ENCODE data around the gene RFWD3. TPM values are rescaled to one million over a fixed set of nuclear protein-coding genes. Genes with fewer than 3 reads are reported as not detected.
"Not testable (repeated sequence)": the region's sequence is repeated elsewhere in the genome, so short reads cannot be mapped to it uniquely, and the experiment has no call there.

Gene RFWD3
- total RNA-seq, 1 donor from 2014 or later: 59.2 TPM

DNA sequence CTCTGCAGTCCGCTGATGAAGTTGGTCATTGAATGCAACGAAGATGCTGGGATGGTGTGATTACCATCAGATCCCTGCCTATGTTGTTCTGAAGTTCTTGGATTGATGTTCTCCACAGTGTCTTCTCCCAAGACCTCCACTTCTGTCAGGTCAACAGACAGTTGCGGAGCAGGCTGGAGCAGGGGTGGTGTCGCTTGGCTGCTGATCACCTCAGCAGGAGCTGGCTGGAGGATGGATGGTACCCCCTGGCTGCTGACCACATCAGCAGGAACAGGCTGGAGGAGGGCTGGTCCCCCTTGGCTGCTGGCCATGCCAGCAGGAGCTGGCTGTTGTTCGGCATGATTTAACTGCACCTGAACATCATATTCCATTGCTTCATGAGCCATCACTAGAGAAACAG, 5.6 kb downstream of the RFWD3 start:
- no peak for DNase-seq (ENCODE audit: low spot score)

DNA sequence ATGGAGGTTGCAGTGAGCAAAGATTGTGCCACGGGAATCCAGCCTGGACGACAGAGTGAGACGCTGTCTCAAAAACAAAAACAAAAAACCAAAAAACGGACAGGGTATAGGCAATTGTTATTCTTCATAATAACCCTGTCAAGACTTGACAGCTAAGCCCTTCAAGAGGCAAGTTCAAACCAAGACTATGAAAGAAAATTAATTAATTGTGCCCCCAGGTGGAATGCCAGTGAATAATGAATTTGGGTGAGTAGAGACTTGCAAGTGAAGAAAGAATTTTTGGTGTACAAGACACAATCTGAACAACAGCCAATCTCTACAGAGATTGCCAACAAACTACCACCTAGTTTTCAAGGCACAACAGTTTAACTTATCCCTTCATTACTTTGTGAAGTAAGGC, 6.3 kb downstream of the RFWD3 start:
- DNase-seq (ENCODE audit: low spot score): no peak

DNA sequence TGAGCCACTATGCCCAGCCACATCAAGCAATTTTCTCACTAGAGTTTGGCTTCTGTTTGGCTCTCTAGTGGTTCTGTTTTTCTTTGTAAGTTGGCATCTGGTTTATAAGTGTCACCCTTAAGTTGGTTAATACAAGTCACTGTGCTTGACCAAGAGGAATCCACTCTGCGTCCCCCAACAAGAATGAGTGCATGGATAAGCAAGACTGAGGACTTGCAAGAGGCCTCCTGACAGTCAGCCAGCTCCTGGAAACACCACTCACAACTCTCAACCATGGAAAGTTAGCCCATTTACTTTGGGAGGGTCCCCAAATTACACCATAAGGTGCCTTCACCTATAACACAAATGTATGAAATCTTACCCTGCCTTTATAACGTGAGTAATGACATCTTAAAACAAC, 7.6 kb downstream of the RFWD3 start:
- no peak for DNase-seq (ENCODE audit: low spot score)

DNA sequence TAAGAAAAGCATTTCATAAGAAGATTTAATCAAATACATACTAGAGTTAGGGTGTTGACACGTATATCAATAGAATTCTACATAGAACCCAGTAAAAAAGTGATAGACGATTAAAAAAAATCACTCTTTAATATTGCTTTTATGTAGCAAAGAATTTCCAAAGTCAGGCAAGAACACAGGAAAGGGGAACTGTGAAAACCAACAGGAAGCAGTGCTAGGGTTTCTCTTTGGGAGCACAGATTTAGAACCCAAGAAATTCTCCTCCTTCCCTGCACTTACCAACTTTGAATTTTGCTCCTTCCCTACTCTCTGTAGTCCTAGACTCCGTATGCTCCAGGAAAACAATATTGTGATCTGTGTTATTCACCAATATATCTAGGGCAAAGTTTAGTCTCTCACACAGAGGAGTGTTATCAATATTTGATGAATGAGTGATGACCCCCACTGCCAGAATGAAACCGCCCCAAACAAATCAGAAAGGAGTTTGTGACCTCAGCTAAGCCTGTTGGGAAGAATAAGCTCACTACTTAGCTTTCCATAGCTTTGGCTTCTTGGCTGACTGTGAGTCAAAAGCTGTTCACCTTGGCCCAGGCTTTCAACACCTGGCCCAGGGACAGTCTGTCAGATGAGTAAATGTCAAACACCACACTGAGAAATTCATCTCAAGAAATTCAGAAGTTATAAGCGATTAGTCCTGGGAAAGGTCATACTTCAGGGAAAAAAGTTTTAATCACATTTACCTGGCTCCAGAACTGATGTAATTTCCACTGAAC, 8.6 kb downstream of the RFWD3 start:
- no peak for DNase-seq (ENCODE audit: low spot score)

DNA sequence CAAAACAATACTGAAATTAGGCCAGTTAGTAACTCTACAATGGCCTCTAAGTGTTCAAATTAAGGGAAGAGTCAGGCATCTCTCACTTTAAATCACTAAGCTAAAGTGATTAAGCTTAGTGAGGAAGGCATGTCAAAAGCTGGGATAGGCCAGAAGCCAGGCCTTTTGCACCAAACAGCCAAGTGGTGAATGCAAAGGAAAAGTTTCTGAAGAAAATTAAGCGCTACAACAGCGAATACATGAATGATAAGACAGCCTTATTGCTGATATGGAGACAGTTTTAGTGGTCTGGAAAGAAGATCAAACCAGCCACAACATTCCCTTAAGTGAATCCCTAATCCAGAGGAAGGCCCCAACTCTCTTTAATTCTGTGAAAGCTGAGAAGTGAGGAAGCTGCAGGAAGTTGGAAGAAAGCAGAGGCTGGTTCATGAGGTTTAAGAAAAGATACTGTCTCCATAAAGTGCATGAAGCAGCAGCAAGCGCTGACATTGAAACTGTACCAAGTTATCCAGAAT, 12.1 kb downstream of the RFWD3 start:
- peak; percentile 82 for DNase-seq (ENCODE audit: low spot score)

DNA sequence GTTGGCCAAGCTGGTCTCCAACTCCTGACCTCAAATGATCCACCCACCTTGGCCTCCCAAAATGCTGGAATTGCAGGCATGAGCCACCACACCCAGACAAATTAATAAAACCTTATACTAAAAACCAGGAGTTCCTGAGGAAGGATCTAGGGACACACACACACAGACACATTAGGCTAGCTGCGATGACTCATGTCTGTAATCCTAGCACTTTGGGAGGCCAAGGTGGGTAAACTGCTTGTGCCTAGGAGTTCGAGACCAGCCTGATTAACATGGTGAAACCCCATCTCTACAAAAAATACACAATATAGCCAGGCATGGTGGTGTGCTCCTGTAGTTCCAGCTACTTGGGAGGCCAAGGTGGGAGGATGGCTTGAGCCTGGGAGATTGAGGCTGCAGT, 13.8 kb downstream of the RFWD3 start:
- not testable (repeated sequence) for DNase-seq (ENCODE audit: low spot score)

DNA sequence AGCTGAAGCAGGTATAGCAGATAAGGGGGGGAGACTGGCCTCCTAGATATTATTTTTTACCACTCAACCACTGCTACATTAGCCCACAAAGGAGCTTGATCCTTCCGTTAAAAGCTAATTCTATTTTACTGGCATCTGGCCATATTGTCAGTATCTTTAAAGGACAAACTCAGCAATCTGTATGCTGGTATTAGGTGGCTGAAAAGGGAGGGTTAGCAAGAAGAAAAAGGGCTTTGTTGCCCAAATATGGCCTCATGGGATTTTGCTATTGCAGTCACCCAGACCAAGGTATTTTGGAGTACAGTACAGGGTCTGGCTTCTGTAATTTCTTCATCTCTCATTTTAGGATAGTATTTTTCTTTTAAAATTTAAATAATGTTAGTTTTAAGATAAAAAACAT, 14.4 kb downstream of the RFWD3 start:
- no peak for DNase-seq (ENCODE audit: low spot score)

DNA sequence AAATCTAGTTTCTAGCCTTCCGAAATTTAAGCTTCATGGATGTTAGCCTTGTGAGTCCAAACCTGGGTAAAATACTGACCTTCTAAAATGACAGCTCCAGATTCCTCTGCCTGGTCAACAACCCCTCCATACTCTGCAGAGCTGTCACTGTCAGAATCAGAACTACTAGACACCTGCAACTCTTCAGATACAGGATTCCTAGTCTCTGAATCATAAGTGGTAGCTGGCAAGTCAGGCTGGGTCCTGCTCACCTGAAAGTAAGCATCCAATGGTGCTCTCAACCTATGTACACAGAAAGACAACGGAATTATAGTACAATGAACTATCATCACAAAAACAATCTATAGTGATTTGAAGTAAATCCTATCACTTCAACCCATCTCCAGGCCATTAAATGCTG, 14.8 kb downstream of the RFWD3 start:
- no peak for DNase-seq (ENCODE audit: low spot score)

DNA sequence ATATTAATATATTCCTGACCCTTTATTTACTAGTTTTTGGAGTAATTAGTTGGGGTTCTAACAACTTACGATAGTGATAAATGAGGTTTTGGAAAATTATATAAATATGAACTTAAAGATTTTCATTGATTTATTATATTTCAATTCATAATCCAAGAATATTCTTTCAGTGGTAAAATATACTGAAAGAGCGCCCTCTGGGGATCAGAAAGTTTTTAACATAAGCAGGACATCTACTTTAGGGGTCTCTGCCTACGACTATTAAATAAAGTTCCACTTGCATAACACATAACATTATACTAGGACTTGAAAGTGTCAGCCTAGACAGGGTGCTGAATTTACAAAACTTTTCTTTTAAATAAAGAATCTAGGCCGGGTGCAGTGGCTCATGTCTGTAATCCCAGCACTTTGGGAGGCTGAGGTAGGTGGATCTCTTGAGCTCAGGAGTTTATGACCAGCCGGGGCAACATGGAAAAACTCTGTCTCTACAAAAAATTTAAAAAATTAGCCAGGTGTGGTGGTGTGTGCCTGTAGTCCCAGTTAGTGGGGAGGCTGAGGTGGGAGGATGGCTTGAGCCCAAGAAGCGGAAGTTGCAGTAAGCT, 15.6 kb downstream of the RFWD3 start:
- DNase-seq (ENCODE audit: low spot score): no peak

DNA sequence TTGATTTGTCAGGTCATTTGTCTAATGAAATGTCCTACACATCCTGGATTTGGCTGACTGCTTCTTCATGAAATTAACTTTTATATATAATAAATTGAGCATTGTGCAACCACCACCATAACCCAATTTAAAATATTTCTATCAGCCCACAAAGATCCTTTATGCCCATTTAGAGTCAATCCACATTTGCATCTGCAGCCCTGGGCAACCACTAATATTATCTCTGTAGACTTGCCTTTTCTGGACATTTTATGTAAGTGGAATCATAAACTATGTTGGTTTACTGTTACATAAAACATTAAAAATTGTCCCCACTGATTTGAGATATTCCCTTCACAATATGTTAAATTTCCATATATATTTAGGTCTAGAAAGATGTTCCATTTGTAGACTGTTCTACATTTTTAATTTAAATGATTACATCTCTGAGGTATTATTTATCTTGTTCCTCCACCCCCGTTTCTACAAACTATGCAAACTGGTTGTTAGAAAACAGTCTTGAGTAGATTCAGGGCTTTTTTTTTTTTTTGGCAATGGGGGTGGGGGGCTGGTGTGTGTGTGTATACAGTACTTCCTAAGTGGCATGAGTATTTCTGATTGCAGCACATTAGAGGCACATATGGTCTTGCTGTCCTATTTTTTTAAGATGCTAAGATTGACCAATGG, 16.7 kb downstream of the RFWD3 start:
- DNase-seq (ENCODE audit: low spot score): no peak

DNA sequence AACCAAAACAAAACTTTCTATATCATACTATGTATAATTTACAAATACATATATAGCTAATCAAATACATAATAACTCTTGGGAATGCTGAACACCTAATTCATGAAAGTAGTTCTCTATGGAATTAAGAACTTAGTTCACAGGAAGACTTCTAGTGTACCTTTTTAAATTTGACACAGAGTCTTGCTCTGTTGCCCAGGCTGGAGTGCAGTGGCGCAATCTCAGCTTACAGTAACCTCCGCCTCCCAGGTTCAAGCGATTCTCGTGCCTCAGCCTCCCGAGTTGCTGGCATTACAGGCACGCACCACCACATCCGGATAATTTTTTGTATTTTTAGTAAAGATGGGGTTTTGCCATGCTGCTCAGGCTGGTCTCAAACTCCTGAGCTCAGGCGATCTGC, 24.7 kb downstream of the RFWD3 start:
- DNase-seq (ENCODE audit: low spot score): no peak

DNA sequence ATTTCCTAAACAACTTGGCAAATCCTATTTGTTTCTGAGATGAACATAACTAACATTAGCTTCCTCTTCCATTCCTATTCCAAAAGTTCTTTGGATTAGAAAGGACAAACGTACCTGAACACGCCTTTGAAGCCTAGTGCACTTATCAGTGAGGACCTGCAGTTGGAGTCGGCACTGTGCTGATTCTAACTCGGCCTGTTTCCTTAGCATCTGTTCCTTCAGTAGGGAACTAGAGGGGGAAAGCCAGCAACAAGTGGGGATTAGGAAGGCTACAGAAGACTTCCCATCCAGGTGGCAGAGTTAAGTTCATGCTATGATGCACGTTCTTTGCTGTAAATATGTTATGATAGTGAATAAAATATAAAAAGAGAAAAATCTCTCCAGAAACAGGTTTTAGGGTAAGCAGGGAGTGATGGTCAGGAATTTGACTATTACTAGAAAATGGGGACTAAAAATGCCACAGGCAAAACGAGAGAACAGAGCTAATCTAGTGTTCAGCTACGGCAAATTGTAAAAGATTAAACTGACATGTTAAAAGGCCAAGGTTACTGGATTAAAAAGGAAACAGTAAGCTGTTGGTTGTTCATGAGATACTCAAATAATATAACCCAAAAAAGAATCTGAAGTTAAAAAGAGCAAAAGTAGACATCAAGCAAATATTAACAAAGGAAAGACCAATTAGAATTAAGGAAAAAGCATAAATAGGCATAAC, 28.8 kb downstream of the RFWD3 start:
- no peak for DNase-seq (ENCODE audit: low spot score)

DNA sequence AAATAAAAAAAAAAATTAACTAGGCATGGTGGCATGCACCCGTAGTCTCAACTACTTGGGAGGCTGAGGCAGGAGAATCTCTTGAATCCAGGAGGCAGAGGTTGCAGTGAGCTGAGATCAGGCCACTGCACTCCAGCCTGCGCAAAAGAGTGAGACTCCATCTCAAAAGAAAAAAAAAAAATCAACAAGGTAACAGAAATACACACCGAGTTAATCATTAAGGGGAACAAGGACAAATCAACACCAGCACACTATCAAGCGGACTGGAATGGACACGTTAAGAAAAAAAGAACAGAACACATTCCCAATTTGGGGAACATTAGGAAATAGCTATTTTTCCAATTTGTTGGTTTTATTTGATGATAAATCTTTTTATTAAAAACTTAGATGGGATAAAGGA, 31.4 kb downstream of the RFWD3 start:
- no peak for DNase-seq (ENCODE audit: low spot score)

DNA sequence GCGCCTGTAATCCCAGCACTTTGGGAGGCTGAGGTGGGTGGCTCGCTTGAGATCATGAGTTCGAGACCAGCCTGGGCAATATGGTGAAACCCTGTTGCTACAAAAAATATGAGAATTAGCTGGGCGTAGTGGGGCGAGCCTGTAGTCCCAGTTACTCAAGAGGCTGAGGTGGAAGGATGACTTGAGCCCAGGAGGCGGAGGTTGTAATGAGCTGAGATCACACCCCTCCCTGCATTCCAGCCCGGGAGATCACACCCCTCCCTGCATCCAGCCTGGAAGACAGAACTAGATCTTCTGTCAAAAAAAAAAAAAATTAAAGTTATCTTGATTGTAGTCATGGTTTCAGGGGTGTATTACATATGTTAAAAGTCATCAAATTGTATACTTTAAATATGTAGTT, 33.0 kb downstream of the RFWD3 start:
- no peak for DNase-seq (ENCODE audit: low spot score)

DNA sequence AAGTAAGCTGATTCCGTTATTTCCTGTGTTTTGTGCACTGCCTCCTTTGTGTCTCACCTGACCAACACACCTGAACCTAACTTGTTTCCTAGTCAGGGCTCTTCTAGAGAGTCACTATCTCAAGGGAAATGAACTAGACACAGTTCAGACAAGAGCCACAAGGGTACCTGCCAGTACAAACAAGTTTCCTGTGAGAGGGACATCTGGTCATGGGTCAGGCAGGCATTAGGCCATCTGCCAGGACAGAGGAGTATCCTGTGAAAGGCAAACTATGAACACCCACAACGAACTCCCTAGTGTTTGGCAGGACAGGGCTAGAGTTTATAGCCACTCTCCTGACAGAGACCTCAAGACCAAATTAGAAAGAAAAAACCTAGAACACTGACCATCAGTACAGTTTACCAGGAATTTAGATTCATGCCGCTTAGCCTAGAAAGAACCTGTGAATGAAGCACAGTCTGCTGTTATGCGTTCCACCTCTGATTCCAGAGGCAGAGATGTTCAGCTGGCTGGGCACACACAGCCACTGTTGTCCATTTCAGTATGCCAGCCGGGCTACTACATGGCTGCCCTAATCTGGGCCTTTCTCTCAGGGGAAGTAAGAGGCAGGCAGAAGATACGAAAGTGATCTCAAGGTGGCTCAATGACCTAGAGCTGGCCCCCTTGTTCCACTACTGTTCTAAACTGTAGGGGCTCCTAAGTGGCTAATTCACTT, 39.0 kb downstream of the RFWD3 start:
- no peak for DNase-seq (ENCODE audit: low spot score)

DNA sequence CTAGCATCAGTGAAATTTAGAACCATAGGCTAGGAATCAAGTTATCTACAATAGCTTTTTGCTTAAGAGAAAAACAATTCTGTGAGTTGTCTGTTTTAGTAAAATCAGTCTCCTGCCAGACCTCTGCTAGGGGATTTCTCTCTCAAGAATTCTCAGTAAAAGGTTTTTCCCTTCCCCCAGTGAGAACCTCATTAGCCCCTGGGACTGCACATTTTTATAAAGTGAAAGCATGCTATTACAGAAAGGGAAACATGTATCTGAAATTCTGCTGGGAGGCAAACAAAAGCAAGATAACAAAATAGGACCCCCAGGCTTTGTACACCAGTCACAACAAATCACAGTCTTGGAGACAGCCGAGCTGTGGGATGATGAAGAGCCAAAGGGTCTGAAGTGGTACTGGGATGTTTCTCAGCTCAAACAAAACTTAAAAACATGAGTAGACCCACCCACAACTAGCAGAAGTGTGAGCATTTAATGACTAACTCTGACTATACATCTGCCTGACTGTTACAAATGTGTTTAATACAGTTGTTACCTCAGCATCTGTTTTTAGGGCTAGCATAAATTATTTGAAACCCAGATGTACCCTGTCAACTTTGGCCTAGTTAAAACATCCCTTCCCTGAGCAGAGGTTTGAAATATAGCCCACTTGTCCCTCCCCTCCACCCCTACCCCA, 39.8 kb downstream of the RFWD3 start:
- no peak for DNase-seq (ENCODE audit: low spot score)

DNA sequence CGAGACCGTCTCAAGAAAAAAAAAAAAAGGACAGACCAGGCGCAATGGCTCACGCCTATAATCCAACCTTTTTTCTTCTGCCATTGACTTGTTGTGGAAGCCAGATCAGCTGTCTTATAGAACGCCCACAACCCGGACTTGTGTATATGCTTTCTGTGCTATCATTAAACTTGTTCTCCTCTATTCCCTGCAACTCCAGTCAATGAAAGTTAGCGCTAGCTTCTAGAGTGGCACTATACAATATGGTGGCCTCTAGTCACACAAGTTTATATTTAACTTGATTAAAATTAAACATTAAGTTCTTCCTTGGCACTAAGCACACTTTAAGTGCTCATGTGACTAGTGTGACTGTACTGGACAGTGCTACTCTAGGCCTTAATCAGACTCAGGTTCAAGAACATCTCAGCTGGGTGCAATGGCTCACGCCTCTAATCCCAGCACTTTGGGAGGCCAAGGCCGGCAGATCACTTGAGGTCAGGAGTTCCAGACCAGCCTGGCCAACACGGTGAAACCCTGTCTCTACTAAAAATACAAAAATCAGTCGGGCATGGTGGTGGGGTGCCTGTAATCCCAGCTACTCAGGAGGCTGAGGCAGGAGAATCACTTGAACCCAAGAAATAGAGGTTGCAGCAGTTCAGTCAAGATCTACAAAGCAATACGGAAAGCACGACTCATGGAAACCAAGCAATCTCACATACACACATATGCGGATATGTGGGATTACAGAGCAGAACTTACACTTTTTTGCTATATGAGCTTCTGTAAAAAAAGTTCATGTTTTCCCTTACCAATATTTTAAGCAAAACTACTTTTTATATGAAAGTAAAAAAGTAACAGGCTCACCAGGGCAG, 41.0 kb downstream of the RFWD3 start:
- no peak for DNase-seq (ENCODE audit: low spot score)

DNA sequence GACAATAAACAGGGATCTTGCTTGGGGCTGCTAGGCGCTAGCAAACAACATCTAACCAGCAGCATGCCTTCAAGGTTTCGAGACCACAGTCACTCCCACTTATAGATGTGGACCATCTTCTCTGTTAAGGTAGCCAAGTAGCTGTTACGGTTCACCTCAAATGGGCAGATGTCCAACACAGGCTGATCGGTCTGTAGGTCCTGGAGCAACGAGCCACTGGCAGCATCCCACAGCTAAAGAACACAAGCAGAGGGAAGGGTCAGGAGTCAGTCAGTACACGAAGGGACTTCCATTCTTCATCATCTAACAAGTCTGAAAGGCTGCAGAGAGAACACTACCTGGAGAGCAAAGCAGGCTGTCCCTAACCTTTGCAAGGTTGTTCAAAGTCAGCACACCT, 42.8 kb downstream of the RFWD3 start:
- DNase-seq (ENCODE audit: low spot score): no peak

DNA sequence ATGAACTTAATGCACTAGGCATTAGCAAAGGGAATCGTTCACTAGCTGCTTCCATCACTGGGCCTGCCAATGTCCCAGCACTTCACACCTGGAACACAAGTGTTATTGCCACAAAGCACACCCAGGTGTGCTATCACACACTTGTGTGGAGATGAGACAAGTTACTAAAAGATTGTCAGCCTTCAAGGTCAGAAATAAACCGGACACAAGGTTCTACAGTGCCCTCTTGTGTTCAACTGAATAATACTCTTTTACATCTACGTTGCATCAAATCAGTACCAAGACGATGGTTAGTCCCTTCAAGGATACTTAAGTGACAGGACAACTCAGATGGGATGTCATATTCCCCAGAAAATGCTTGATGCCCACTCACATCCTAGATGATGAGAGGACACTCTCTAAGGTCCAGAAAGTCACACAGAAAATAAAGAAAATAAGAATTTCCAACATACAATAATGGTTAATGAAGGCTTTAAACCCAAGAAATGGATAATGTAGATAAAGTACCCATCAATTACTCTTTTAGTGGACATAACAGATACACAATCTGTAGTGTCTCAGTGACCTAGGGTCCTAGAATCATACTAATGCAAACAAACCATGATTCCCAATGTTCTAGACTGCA, 43.4 kb downstream of the RFWD3 start:
- peak; percentile 48 for DNase-seq (ENCODE audit: low spot score)

DNA sequence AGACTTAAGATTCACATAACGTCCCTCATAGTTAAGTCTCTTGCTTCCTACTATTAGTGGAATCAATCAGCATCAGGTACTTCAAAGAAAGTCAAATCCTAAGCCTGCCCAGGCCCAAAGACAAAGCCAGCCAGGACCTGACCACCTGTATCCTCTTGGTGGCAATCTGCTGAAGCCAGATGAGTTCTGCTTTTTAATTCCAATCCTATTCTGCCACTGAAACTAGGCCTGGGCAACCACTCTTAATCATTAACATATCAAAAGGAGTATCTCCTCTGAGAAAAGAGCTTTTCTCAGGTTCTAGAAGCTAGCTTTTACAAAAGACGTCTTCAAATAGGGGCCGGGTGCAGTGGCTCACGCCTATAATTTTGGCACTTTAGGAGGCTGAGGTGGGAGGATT, 44.7 kb downstream of the RFWD3 start:
- no peak for DNase-seq (ENCODE audit: low spot score)

All from umbilical cord (tissue), 2 donors.